Coronary artery (tissue), 2 donors: ENCODE measurements around the gene PHTF2.

Source experiments
- DNase-seq: peaks from one replicate; pipeline ENCODE4 v3.0.0-alpha.2; 2017; ENCODE audit warnings: low spot score
- H3K27ac ChIP-seq, 2 donors: fragments of 200-600 bp; sonication (generic); one replicate each; pipeline ENCODE4 v1.5.1; 2016 to 2019
- H3K4me3 ChIP-seq: fragments of 200-600 bp; sonication (generic); 2 replicates; pipeline ENCODE4 v1.5.1; 2016; ENCODE audit warnings: mild to moderate bottlenecking, moderate library complexity
- CTCF ChIP-seq: fragments of 200-600 bp; sonication (generic); IDR thresholded peaks from one replicate; pipeline ENCODE4 v1.5.1; 2019; ENCODE audit warnings: antibody characterized with exemption

PHTF2 gene

GRCh38 chr7:77765481-77765880, 33.1 kb upstream of the PHTF2 start:
- TF ChIP-seq CTCF: no peak
- H3K27ac ChIP-seq: no peak overlapping the region
- no peak for DNase-seq
- no peak overlapping the region for H3K4me3 ChIP-seq

DNA sequence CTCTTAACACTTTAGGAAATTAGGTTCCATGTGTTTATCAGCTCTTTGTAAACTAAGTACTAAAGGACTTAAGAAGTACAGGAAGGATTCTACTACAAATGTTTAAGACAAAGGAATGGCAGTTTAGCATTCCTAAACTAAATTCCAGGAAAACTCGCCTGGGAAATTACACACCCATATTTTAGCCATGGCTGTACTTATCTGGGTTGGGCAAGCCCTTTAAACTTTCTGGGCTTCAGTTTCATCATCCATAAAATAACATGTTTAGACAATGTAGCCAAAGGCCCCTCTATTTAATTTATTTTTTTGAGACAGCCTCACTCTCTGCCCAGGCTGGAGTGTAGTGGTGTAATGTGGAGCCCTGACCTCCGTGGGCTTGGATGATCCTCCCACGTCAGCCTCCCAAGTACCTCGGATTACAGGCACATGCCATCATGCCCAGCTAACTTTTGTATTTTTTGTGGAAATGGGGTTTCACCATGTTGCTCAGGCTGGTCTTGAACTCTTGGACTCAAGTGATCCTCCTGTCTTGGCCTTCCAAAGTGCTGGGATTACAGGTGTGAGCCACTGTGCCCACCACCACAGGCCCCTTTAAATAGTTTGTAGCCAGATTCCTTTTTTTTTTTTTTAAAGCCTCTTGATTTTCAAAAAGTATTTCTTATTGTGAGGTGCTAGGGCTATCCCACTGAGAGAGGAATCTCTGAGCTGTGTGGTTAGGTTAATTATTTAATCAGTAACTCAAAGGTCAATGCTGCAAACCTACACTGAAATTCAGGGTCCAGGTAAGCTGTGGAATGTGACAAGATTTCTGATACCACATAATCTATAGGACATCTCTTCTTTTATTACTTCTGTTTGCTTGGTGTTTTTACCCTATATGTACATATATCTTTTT, 32.4 kb upstream of the PHTF2 start:
- Histone ChIP-seq H3K4me3 (no peak overlapping the region), H3K27ac (no peak overlapping the region)
- no peak for TF ChIP-seq CTCF
- no peak for DNase-seq

DNA sequence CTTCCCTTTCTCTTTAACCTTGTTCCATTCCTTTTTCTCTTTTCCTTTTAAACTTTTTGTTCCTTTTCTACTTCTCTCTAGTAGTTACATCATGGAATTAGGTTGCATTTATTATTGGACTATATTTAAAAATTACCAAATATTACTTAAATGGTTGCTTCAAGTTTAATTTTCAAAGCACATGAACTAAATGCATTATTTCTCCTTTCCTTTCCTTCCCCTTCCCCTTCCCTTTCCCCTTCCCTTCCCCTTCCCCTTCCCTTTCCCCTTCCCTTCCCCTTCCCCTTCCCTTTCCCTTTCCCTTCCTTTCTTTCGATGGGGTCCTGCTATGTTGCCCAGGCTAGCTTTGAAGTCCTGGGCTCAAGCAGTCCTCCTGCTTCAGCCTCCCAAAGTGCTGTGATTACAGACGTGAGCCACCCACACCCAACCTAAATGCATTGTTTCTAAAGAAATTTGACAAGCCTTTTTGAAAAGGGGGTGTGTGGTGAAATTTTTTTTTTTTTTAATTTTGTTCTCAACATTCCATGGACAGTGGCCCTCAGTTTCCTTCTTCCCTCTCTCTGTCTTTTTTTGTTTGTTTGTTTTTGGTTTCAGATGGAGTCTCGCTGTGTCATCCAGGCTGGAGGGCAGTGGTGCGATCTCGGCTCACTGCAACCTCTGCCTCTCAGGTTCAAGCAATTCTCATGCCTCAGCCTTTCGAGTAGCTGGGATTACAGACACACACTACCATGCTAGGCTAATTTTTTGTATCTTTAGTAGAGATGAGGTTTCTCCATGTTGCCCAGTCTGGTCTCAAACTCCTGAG, 31.6 kb upstream of the PHTF2 start:
- no peak for TF ChIP-seq CTCF
- Histone ChIP-seq H3K4me3 (no peak overlapping the region), H3K27ac (no peak overlapping the region)
- no peak for DNase-seq

DNA sequence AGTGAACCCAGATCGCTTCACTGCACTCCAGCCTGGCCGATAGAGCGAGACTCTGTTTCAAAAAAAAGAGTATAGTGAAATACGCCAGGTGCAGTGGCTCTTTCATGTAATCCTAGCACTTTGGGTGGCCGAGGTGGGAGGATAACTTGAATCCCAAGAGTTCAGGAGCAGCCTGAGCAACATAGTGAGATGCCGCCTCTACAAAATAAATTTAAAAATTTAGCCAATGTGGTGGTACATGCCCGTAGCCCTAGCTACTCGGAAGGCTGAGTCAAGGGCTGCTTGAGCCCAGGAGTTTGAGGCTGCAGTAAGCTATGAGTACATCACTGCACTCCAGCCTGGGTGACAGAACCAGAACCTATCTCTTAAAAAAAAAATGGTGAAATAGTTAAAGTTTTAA, 28.3 kb upstream of the PHTF2 start:
- no peak for TF ChIP-seq CTCF

GRCh38 chr7:77771901-77772300, 26.7 kb upstream of the PHTF2 start:
- TF ChIP-seq CTCF: no peak
- no peak overlapping the region for H3K27ac ChIP-seq
- DNase-seq: no peak

More for the DNA sequence above, 28.3 kb upstream of the PHTF2 start:
- Histone ChIP-seq H3K27ac (no peak overlapping the region), H3K4me3 (no peak overlapping the region)
- DNase-seq: no peak

GRCh38 chr7:77778535-77778934, 20.0 kb upstream of the PHTF2 start:
- no peak for TF ChIP-seq CTCF
- DNase-seq: no peak
- no peak overlapping the region for H3K4me3 ChIP-seq
- H3K27ac ChIP-seq: no peak overlapping the region

More at GRCh38 chr7:77771901-77772300, 26.7 kb upstream of the PHTF2 start:
- no peak overlapping the region for H3K4me3 ChIP-seq
